ENCODE results near the gene UNC5B.

The UNC5B gene

DNA sequence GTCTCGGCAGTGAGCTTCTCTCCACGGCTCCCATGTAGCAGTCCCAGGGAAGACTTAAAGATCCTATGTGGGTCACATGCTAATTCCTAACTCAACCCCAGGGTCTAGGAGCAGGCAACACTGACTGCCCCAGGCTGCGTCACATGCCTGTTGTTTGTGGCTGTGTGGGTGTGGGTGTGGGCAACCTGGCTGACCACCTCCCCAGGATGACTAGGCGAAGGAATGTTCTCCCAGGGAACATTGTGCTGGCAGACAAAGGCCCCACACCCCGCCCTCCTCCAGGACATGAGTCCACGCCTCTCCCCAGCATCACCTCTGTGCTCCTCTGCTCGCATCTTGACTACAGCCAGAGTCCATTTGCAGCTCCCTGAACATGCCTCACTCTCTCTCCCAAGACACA, 137.0 kb downstream of the UNC5B start:
- Histone ChIP-seq H3K4ac (ENCODE audit: low read depth, low read length) (no peak overlapping the region), H4K12ac (ENCODE audit: low read depth, low read length) (no peak overlapping the region), H2BK120ac (ENCODE audit: insufficient read depth, low read length, poor library complexity) (no peak overlapping the region), H3K27me3 (ENCODE audit: insufficient read depth, low read length) (no peaks in the 10 kb centered on the region), H3K4me1 (ENCODE audit: control insufficient read depth in 1 of 2, insufficient read depth in 2 of 2, low read length in 2 of 2) (peaks cover 23 to 33% of the 10 kb centered on the region in 2 experiments), H2AK5ac (ENCODE audit: low read length) (no peak overlapping the region), H3K18ac (ENCODE audit: low read length) (no peak overlapping the region), H3K9me3 (ENCODE audit: insufficient read depth, low read depth, low read length) (peaks cover 6% of the 10 kb centered on the region), H3K9ac (ENCODE audit: low read length) (no peak overlapping the region), H4K91ac (ENCODE audit: low read depth, low read length) (no peak overlapping the region), H2BK5ac (ENCODE audit: low read depth, low read length, poor library complexity) (no peak overlapping the region), H3K27ac (ENCODE audit: low read depth, low read length) (no peak overlapping the region), H3K23ac (ENCODE audit: low read length) (no peak overlapping the region), H3K36me3 (ENCODE audit: control insufficient read depth in 1 of 2, insufficient read depth in 2 of 2, low read length in 2 of 2) (peaks cover 0 to 1% of the 10 kb centered on the region in 2 experiments), H3K4me2 (ENCODE audit: low read length) (no peak overlapping the region), H3K79me1 (ENCODE audit: low read length) (peaks cover 2% of the 10 kb centered on the region), H3K4me3 (ENCODE audit: low read depth, low read length) (no peak overlapping the region), H2BK12ac (ENCODE audit: low read length) (no peak overlapping the region), H4K8ac (ENCODE audit: low read depth, low read length) (no peak overlapping the region), H3K14ac (ENCODE audit: low read length) (no peak overlapping the region), H2AFZ (ENCODE audit: insufficient read depth, low read length, poor library complexity) (no peak overlapping the region), H3K79me2 (ENCODE audit: control insufficient read depth, insufficient read depth, low read length, poor library complexity) (no peaks in the 10 kb centered on the region)
- DNase-seq, result peak; percentile 96 to 98
- WGBS (ENCODE audit: extremely low coverage, insufficient coverage, insufficient read length), result no CpG with 5 or more reads among the region's 7 CpGs

DNA sequence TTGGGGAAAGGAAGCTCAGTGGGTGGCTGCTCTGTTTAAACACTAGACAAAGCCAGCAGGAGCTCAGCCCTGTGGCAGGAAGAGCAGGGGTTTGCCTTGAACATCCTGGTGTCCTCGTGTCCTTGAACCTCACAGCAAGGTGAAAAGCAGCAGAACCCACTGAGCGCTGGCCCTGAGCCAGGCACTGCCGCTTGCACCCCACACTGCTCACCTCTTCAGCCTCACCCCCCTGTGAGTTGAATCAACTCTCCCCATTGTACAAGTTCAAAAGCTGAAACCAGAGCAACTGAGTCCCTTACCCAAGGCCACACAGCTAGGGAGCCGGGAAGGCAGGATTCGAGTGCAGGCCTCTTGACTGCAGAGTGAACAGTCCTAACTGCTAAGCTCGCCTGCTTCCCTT, 138.7 kb downstream of the UNC5B start:
- H3K27ac ChIP-seq (ENCODE audit: low read depth, low read length), result no peak overlapping the region
- H2BK5ac ChIP-seq (ENCODE audit: low read depth, low read length, poor library complexity), result no peak overlapping the region
- DNase-seq, result no peak
- no CpG with 5 or more reads among the region's 6 CpGs for WGBS (ENCODE audit: extremely low coverage, insufficient coverage, insufficient read length)
- no peaks in the 10 kb centered on the region for H3K27me3 ChIP-seq (ENCODE audit: insufficient read depth, low read length)
- H3K23ac ChIP-seq (ENCODE audit: low read length), result no peak overlapping the region
- no peak overlapping the region for H3K9ac ChIP-seq (ENCODE audit: low read length)
- no peak overlapping the region for H2AK5ac ChIP-seq (ENCODE audit: low read length)
- no peaks in the 10 kb centered on the region for H3K79me1 ChIP-seq (ENCODE audit: low read length)
- H3K4me2 ChIP-seq (ENCODE audit: low read length), result no peak overlapping the region
- H4K12ac ChIP-seq (ENCODE audit: low read depth, low read length), result no peak overlapping the region
- H3K14ac ChIP-seq (ENCODE audit: low read length), result no peak overlapping the region
- peaks cover 0 to 7% of the 10 kb centered on the region in 2 experiments for H3K36me3 ChIP-seq (ENCODE audit: control insufficient read depth in 1 of 2, insufficient read depth in 2 of 2, low read length in 2 of 2)
- no peak overlapping the region for H2BK120ac ChIP-seq (ENCODE audit: insufficient read depth, low read length, poor library complexity)
- H3K4ac ChIP-seq (ENCODE audit: low read depth, low read length), result no peak overlapping the region
- H4K91ac ChIP-seq (ENCODE audit: low read depth, low read length), result no peak overlapping the region
- H3K4me3 ChIP-seq (ENCODE audit: low read depth, low read length), result no peak overlapping the region
- no peak overlapping the region for H4K8ac ChIP-seq (ENCODE audit: low read depth, low read length)
- H3K79me2 ChIP-seq (ENCODE audit: control insufficient read depth, insufficient read depth, low read length, poor library complexity), result no peaks in the 10 kb centered on the region
- H3K9me3 ChIP-seq (ENCODE audit: insufficient read depth, low read depth, low read length), result peaks cover 8% of the 10 kb centered on the region
- no peak overlapping the region for H2BK12ac ChIP-seq (ENCODE audit: low read length)
- H3K4me1 ChIP-seq (ENCODE audit: control insufficient read depth in 1 of 2, insufficient read depth in 2 of 2, low read length in 2 of 2), result peaks cover 14 to 21% of the 10 kb centered on the region in 2 experiments
- H3K18ac ChIP-seq (ENCODE audit: low read length), result no peak overlapping the region
- no peak overlapping the region for H2AFZ ChIP-seq (ENCODE audit: insufficient read depth, low read length, poor library complexity)

GRCh38 chr10:71351628-71352319, 139.4 kb downstream of the UNC5B start:
- Histone ChIP-seq H2BK5ac (ENCODE audit: low read depth, low read length, poor library complexity) (no peak overlapping the region), H3K4me1 (ENCODE audit: control insufficient read depth in 1 of 2, insufficient read depth in 2 of 2, low read length in 2 of 2) (peaks cover 14 to 21% of the 10 kb centered on the region in 2 experiments), H2BK12ac (ENCODE audit: low read length) (no peak overlapping the region), H3K27me3 (ENCODE audit: insufficient read depth, low read length) (no peaks in the 10 kb centered on the region), H2AK5ac (ENCODE audit: low read length) (no peak overlapping the region), H3K14ac (ENCODE audit: low read length) (no peak overlapping the region), H3K18ac (ENCODE audit: low read length) (no peak overlapping the region), H3K27ac (ENCODE audit: low read depth, low read length) (no peak overlapping the region), H3K79me1 (ENCODE audit: low read length) (no peaks in the 10 kb centered on the region), H3K9me3 (ENCODE audit: insufficient read depth, low read depth, low read length) (peaks cover 8% of the 10 kb centered on the region), H2BK120ac (ENCODE audit: insufficient read depth, low read length, poor library complexity) (no peak overlapping the region), H3K79me2 (ENCODE audit: control insufficient read depth, insufficient read depth, low read length, poor library complexity) (no peaks in the 10 kb centered on the region), H4K12ac (ENCODE audit: low read depth, low read length) (no peak overlapping the region), H3K4me3 (ENCODE audit: low read depth, low read length) (no peak overlapping the region), H2AFZ (ENCODE audit: insufficient read depth, low read length, poor library complexity) (no peak overlapping the region), H4K91ac (ENCODE audit: low read depth, low read length) (no peak overlapping the region), H3K23ac (ENCODE audit: low read length) (no peak overlapping the region), H3K4ac (ENCODE audit: low read depth, low read length) (no peak overlapping the region), H4K8ac (ENCODE audit: low read depth, low read length) (no peak overlapping the region), H3K9ac (ENCODE audit: low read length) (no peak overlapping the region), H3K36me3 (ENCODE audit: control insufficient read depth in 1 of 2, insufficient read depth in 2 of 2, low read length in 2 of 2) (peaks cover 0 to 8% of the 10 kb centered on the region in 2 experiments), H3K4me2 (ENCODE audit: low read length) (no peak overlapping the region)
- DNase-seq, result no peak
- WGBS (ENCODE audit: extremely low coverage, insufficient coverage, insufficient read length), result no CpG with 5 or more reads among the region's 14 CpGs
